Stomach (tissue), 9 donors: ENCODE data around the gene COL4A2. TPM values are rescaled to one million over a fixed set of nuclear protein-coding genes. Genes with fewer than 3 reads are reported as not detected.
A peak's percentile ranks its signal among the peaks of the same experiment; 100 is the strongest.

Experiments used
- DNase-seq, 2 donors: peaks; one replicate each; pipeline versions ENCODE4 v3.0.0 to v3.0.0-alpha.2; 2013 to 2019
- H3K27ac ChIP-seq, 5 donors: fragments of 200-600 bp in 4 of 5; sonication (generic) in 4 of 5; one replicate each; pipeline ENCODE4 v1.5.1; 2013 to 2019; ENCODE audit warnings: mild to moderate bottlenecking in 1 of 5, moderate library complexity in 1 of 5
- H3K27me3 ChIP-seq, 3 donors: fragments of 200-600 bp; sonication (generic); one replicate each; pipeline ENCODE4 v1.5.1; 2017 to 2019; ENCODE audit warnings: mixed run types in 1 of 3
- H3K36me3 ChIP-seq, 4 donors: fragments of 200-600 bp; sonication (generic); 1 replicate in 3 of 4; 2 replicates in 1 of 4; pipeline ENCODE4 v1.5.1; 2016 to 2019
- H3K4me1 ChIP-seq, 4 donors: fragments of 200-600 bp; sonication (generic); one replicate each; pipeline ENCODE4 v1.5.1; 2016 to 2019
- H3K4me3 ChIP-seq, 4 donors: fragments of 200-600 bp; sonication (generic) in 3 of 4; one replicate each; pipeline ENCODE4 v1.5.1; 2016 to 2019; ENCODE audit warnings: mild to moderate bottlenecking in 1 of 4
- H3K9me3 ChIP-seq, 4 donors: fragments of 200-600 bp; sonication (generic); one replicate each; pipeline ENCODE4 v1.5.1; 2016 to 2019
- EP300 ChIP-seq: sonication (generic); formaldehyde crosslinking; IDR thresholded peaks from one replicate; pipeline ENCODE4 v1.6.1; 2017; ENCODE audit warnings: antibody characterized with exemption
- POLR2A ChIP-seq, 4 donors: fragments of 450-650 bp; IDR thresholded peaks; one replicate each; pipeline ENCODE4 v1.6.1; 2016; ENCODE audit warnings: antibody characterized with exemption in 4 of 4, control low read depth in 2 of 4, mild to moderate bottlenecking in 1 of 4, moderate library complexity in 1 of 4
- POLR2AphosphoS5 ChIP-seq, 3 donors: sonication (generic); formaldehyde crosslinking; IDR thresholded peaks; one replicate each; pipeline ENCODE4 v1.6.1; 2016; ENCODE audit warnings: antibody characterized with exemption in 3 of 3
- WGBS, 5 donors: extraction: QIAGEN DNeasy Blood & Tissue Kit in 3 of 5; methylation state at CpG; one replicate each; pipeline versions ENCODE4 v1.1.5 to v1.1.7; 2013 to 2018; 5-methylcytosine and 5-hydroxymethylcytosine counted together
- intact Hi-C: fragments of 100-400 bp; cut with DNase I; formaldehyde crosslinking; loops from one replicate; pipeline ENCODE4 v1.15.1; 2023; ENCODE audit warnings: low total_unique reads
- polyA plus RNA-seq, 3 donors: library from polyadenylated mRNA; stranded (reverse); fragments of 200-250 nt; gene quantifications; one replicate each; pipeline ENCODE4 v1.2.3, GENCODE V29; 2013
- total RNA-seq, 5 donors: library from RNA; depleted of rRNA; stranded (reverse); fragments of >200 nt; gene quantifications; one replicate each; pipeline versions ENCODE4 v1.1.0 to v1.2.3, GENCODE V29; 2014 to 2016
- TF ChIP-seq, protein P1 (sequence below), 7 experiments: fragments of 450-650 bp in 4 of 7; fragments of 200-600 bp in 3 of 7; sonication (generic) in 3 of 7; IDR thresholded peaks; one replicate each; pipeline ENCODE4 v1.5.1; 2016 to 2019; ENCODE audit warnings: antibody characterized with exemption in 7 of 7, control low read depth in 2 of 7, mild to moderate bottlenecking in 1 of 7
- donor health status: healthy with polysubstance abuse.
- donor health status: Bipolar disorder and iron deficiency.
- donor health status: healthy.

Gene COL4A2
- total and polyA plus RNA-seq, 8 donors = 24.0 to 531 (median 214) TPM

DNA sequence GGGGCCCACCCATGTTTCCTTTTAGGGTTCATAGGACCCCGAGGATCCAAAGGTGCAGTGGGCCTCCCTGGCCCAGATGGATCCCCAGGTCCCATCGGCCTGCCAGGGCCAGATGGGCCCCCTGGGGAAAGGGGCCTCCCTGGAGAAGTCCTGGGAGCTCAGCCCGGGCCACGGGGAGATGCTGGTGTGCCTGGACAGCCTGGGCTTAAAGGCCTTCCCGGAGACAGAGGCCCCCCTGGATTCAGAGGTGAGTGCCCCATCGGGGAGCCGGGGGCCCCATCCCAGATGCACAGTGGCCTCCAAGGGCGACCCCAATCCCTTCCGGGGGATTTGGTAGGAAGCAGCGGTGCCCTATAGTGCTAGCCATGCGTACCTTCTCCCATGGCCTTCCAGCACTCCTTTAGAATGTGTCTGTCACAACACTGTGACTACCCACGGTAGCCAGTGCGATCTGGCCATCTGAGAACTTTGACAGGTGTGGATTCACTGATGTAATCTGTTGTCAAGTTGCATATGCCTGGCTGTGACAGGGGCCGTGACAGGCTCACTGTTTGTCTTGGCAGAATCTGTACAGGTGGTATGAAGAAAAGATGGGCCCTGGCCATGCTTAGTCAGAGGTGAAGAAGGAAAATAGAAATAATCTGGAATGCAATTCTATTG lies 165.9 kb downstream of the COL4A2 start:
- no peaks in the 10 kb centered on the region for H3K9me3 ChIP-seq
- peak overlapping the region in 1 of 5 donors; percentile 22 for H3K27ac ChIP-seq
- TF ChIP-seq, protein P1, sequence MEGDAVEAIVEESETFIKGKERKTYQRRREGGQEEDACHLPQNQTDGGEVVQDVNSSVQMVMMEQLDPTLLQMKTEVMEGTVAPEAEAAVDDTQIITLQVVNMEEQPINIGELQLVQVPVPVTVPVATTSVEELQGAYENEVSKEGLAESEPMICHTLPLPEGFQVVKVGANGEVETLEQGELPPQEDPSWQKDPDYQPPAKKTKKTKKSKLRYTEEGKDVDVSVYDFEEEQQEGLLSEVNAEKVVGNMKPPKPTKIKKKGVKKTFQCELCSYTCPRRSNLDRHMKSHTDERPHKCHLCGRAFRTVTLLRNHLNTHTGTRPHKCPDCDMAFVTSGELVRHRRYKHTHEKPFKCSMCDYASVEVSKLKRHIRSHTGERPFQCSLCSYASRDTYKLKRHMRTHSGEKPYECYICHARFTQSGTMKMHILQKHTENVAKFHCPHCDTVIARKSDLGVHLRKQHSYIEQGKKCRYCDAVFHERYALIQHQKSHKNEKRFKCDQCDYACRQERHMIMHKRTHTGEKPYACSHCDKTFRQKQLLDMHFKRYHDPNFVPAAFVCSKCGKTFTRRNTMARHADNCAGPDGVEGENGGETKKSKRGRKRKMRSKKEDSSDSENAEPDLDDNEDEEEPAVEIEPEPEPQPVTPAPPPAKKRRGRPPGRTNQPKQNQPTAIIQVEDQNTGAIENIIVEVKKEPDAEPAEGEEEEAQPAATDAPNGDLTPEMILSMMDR (IDR thresholded peaks at IDR 0.05) = no peak
- no peak for TF ChIP-seq POLR2A (IDR thresholded peaks at IDR 0.05)
- TF ChIP-seq POLR2AphosphoS5 (IDR thresholded peaks at IDR 0.05) = no peak
- no peak for TF ChIP-seq EP300
- H3K36me3 ChIP-seq = peaks cover 11 to 90% (median 77%) of the 10 kb centered on the region in 4 donors
- H3K27me3 ChIP-seq = no peaks in the 10 kb centered on the region
- no peak overlapping the region for H3K4me3 ChIP-seq
- intact Hi-C loops = no loop called here
- H3K4me1 ChIP-seq = peaks cover 0 to 13% (median 0%) of the 10 kb centered on the region in 4 donors
- WGBS, 5 donors = 91 to 96% (median 92%) methylated on average over 10 to 14 of the region's 14 CpGs
- DNase-seq = no peak

GRCh38 chr13:110474713-110475112 lies 167.6 kb downstream of the COL4A2 start:
- no peaks in the 10 kb centered on the region for H3K9me3 ChIP-seq
- 89 to 95% (median 92%) methylated on average over 21 of the region's 21 CpGs for WGBS, 5 donors
- peaks cover 15 to 90% (median 69%) of the 10 kb centered on the region in 4 donors for H3K36me3 ChIP-seq
- H3K27me3 ChIP-seq = no peaks in the 10 kb centered on the region
- no peak overlapping the region for H3K4me3 ChIP-seq
- intact Hi-C loops = no loop called here
- H3K27ac ChIP-seq = no peak overlapping the region
- TF ChIP-seq EP300 (no peak), POLR2A (IDR thresholded peaks at IDR 0.05) (no peak), POLR2AphosphoS5 (IDR thresholded peaks at IDR 0.05) (no peak)
- TF ChIP-seq, protein P1 (IDR thresholded peaks at IDR 0.05) = no peak
- no peak for DNase-seq
- H3K4me1 ChIP-seq = peaks cover 0 to 19% (median 4%) of the 10 kb centered on the region in 4 donors

DNA sequence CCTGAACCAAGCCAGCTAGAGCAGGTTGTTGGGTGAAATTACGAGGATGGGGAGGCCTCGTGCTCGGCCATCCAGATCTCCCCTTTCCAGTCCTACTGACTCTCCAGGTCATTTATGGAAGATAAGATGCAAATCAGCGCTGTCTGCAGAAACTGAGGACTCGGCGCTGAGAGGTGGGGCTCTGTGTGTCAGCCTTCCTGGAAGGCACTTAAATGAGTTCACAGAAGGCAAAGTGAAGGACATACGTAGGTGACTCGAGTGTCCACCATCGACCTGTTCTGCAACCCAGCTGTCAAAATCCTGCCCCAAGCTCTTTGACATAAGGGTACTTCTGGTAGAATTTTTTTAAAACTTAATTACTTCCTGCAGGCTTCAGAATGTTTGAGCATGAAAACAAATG lies 168.0 kb downstream of the COL4A2 start:
- no peaks in the 10 kb centered on the region for H3K9me3 ChIP-seq
- no peak for DNase-seq

DNA sequence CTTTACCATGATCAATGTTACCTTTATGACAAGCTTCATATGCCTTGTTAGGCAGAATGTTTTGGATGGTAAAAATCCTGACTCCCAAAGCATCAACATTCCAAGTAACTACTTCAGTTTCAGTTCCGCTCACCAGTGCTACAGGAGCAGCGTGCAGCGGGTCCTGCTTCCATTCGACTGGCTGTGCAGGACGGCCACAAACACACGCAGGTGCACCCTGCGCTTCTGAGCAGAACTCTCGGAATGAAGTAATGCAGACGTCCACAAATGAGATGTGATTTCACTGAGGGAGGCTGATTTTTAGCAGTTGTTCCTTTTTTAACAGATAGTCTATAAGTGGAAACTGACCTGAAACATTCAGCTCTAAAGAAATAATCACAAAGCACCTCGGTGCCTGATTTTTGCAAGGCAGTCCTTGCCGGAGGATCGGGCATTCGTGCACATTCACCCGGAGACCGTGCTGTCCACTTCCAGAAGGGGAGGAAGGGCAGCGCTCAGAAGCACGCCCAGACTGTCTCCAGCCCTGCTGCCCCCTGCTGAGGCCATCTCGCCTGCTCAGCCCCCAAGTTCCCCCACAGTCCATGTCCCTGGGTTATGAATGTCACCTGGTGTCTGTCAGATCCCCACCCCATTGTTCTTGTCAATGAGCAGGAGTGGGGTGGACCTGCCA lies 168.6 kb downstream of the COL4A2 start:
- WGBS, 5 donors = 89 to 93% (median 90%) methylated on average over 15 to 18 of the region's 18 CpGs
- Histone ChIP-seq H3K36me3 (peaks cover 9 to 90% (median 68%) of the 10 kb centered on the region in 4 donors), H3K4me3 (no peak overlapping the region), H3K4me1 (peaks cover 0 to 19% (median 4%) of the 10 kb centered on the region in 4 donors), H3K27me3 (no peaks in the 10 kb centered on the region), H3K9me3 (no peaks in the 10 kb centered on the region), H3K27ac (no peak overlapping the region)
- intact Hi-C loops = no loop called here
- TF ChIP-seq, protein P1 (IDR thresholded peaks at IDR 0.05) = no peak
- DNase-seq = no peak

More for the DNA sequence above, 168.0 kb downstream of the COL4A2 start:
- H3K4me1 ChIP-seq = peaks cover 0 to 19% (median 4%) of the 10 kb centered on the region in 4 donors
- peaks cover 14 to 90% (median 67%) of the 10 kb centered on the region in 4 donors for H3K36me3 ChIP-seq
- 72 to 82% (median 79%) methylated on average over 9 of the region's 9 CpGs for WGBS, 5 donors
- no peak overlapping the region for H3K4me3 ChIP-seq
- no peak overlapping the region for H3K27ac ChIP-seq
- no peak for TF ChIP-seq EP300
- TF ChIP-seq POLR2A (IDR thresholded peaks at IDR 0.05) = no peak
- TF ChIP-seq, protein P1 (IDR thresholded peaks at IDR 0.05) = no peak
- TF ChIP-seq POLR2AphosphoS5 (IDR thresholded peaks at IDR 0.05) = no peak
- intact Hi-C loops = no loop called here
- H3K27me3 ChIP-seq = no peaks in the 10 kb centered on the region
